ENCODE data around the gene MAGI3.

The MAGI3 gene

GRCh38 chr1:113390871-113391648, 745 bp downstream of the MAGI3 start:
- Histone ChIP-seq H3K4me3 (ENCODE audit: control insufficient read depth in 1 of 7, extremely low read depth in 1 of 7, insufficient read depth in 4 of 7, low read depth in 2 of 7, low read length in 6 of 7) (peak overlapping the region; percentile 64 to 90 (median 82)), H3K9me3 (ENCODE audit: control extremely low read depth in 1 of 5, control insufficient read depth in 4 of 5, insufficient read depth in 2 of 5, low read depth in 1 of 5, low read length in 4 of 5) (peaks cover 0 to 3% (median 0%) of the 10 kb centered on the region in 5 experiments), H3K4me1 (ENCODE audit: control extremely low read depth in 1 of 4, control insufficient read depth in 4 of 4, insufficient read depth in 4 of 4, low read length in 3 of 4) (peaks cover 8 to 28% (median 26%) of the 10 kb centered on the region in 4 experiments), H3K27me3 (replicated peaks in 2 of 5; ENCODE audit: control insufficient read depth in 4 of 5, insufficient read depth in 5 of 5, low read length in 4 of 5) (peaks cover 0 to 46% (median 19%) of the 10 kb centered on the region in 5 experiments), H3K27ac (ENCODE audit: insufficient read depth in 1 of 2, low read depth in 1 of 2, low read length in 2 of 2, poor library complexity in 1 of 2, severe bottlenecking in 2 of 2) (no peak overlapping the region), H3K36me3 (ENCODE audit: control insufficient read depth in 4 of 4, insufficient read depth in 4 of 4, low read length in 3 of 4) (no peaks in the 10 kb centered on the region)
- DNase-seq: peak in 2 of 3 donors; percentile 31 to 46
- WGBS (ENCODE audit: insufficient coverage): under 1% methylated on average over 74 of the region's 74 CpGs
- POLR2A ChIA-PET: interaction anchor here (0.6 kb wide), 1 partner anchor 421 kb away, joined by 3 read pairs; the partner anchor contains the start of gene RSBN1
- CTCF ChIA-PET: interaction anchor here (1.6 kb wide), 1 partner anchor 9 kb away, joined by 3 read pairs; no protein-coding TSS in a partner anchor

GRCh38 chr1:113391649-113392271, 1.4 kb downstream of the MAGI3 start:
- WGBS (ENCODE audit: insufficient coverage): 30% methylated on average over 8 of the region's 9 CpGs
- ChIA-PET POLR2A (interaction anchor here (0.6 kb wide), 1 partner anchor 421 kb away, joined by 3 read pairs; the partner anchor contains the start of gene RSBN1), CTCF (interaction anchor here (1.6 kb wide), 1 partner anchor 9 kb away, joined by 3 read pairs; no protein-coding TSS in a partner anchor)
- Histone ChIP-seq H3K9me3 (ENCODE audit: control extremely low read depth in 1 of 5, control insufficient read depth in 4 of 5, insufficient read depth in 2 of 5, low read depth in 1 of 5, low read length in 4 of 5) (peaks cover 0 to 3% (median 0%) of the 10 kb centered on the region in 5 experiments), H3K27ac (ENCODE audit: insufficient read depth in 1 of 2, low read depth in 1 of 2, low read length in 2 of 2, poor library complexity in 1 of 2, severe bottlenecking in 2 of 2) (no peak overlapping the region), H3K4me1 (ENCODE audit: control extremely low read depth in 1 of 4, control insufficient read depth in 4 of 4, insufficient read depth in 4 of 4, low read length in 3 of 4) (peaks cover 8 to 28% (median 26%) of the 10 kb centered on the region in 4 experiments), H3K27me3 (replicated peaks in 2 of 5; ENCODE audit: control insufficient read depth in 4 of 5, insufficient read depth in 5 of 5, low read length in 4 of 5) (peaks cover 0 to 53% (median 23%) of the 10 kb centered on the region in 5 experiments), H3K36me3 (ENCODE audit: control insufficient read depth in 4 of 4, insufficient read depth in 4 of 4, low read length in 3 of 4) (no peaks in the 10 kb centered on the region), H3K4me3 (ENCODE audit: control insufficient read depth in 1 of 7, extremely low read depth in 1 of 7, insufficient read depth in 4 of 7, low read depth in 2 of 7, low read length in 6 of 7) (peak overlapping the region in 6 of 7 experiments; percentile 79 to 90 (median 83))
- DNase-seq: peak in 1 of 3 donors; percentile 19

GRCh38 chr1:113392541-113393128, 2.3 kb downstream of the MAGI3 start:
- H3K36me3 ChIP-seq (ENCODE audit: control insufficient read depth in 4 of 4, insufficient read depth in 4 of 4, low read length in 3 of 4): no peaks in the 10 kb centered on the region
- no peak for DNase-seq
- no peak overlapping the region for H3K27ac ChIP-seq (ENCODE audit: insufficient read depth in 1 of 2, low read depth in 1 of 2, low read length in 2 of 2, poor library complexity in 1 of 2, severe bottlenecking in 2 of 2)
- H3K4me1 ChIP-seq (ENCODE audit: control extremely low read depth in 1 of 4, control insufficient read depth in 4 of 4, insufficient read depth in 4 of 4, low read length in 3 of 4): peaks cover 8 to 28% (median 26%) of the 10 kb centered on the region in 4 experiments
- no CpG with 5 or more reads among the region's 3 CpGs for WGBS (ENCODE audit: insufficient coverage)
- H3K4me3 ChIP-seq (ENCODE audit: control insufficient read depth in 1 of 7, extremely low read depth in 1 of 7, insufficient read depth in 4 of 7, low read depth in 2 of 7, low read length in 6 of 7): no peak overlapping the region
- H3K9me3 ChIP-seq (ENCODE audit: control extremely low read depth in 1 of 5, control insufficient read depth in 4 of 5, insufficient read depth in 2 of 5, low read depth in 1 of 5, low read length in 4 of 5): peaks cover 0 to 3% (median 0%) of the 10 kb centered on the region in 5 experiments
- ChIA-PET POLR2A (no interaction called here), CTCF (interaction anchor here (1.0 to 1.6 kb wide), 2 partner anchors 10 to 11 kb away, joined by 3 read pairs; no protein-coding TSS in a partner anchor)
- peaks cover 0 to 60% (median 27%) of the 10 kb centered on the region in 5 experiments for H3K27me3 ChIP-seq (replicated peaks in 2 of 5; ENCODE audit: control insufficient read depth in 4 of 5, insufficient read depth in 5 of 5, low read length in 4 of 5)

- POLR2A ChIA-PET: no interaction called here
- no peaks in the 10 kb centered on the region for H3K9me3 ChIP-seq (ENCODE audit: control extremely low read depth in 1 of 5, control insufficient read depth in 4 of 5, insufficient read depth in 2 of 5, low read depth in 1 of 5, low read length in 4 of 5)
- CTCF ChIA-PET: no interaction called here
- DNase-seq: no peak
- H3K4me3 ChIP-seq (ENCODE audit: control insufficient read depth in 1 of 7, extremely low read depth in 1 of 7, insufficient read depth in 4 of 7, low read depth in 2 of 7, low read length in 6 of 7): no peak overlapping the region
- H3K27me3 ChIP-seq (replicated peaks in 2 of 5; ENCODE audit: control insufficient read depth in 4 of 5, insufficient read depth in 5 of 5, low read length in 4 of 5): peaks cover 0 to 64% (median 27%) of the 10 kb centered on the region in 5 experiments
- no peaks in the 10 kb centered on the region for H3K36me3 ChIP-seq (ENCODE audit: control insufficient read depth in 4 of 4, insufficient read depth in 4 of 4, low read length in 3 of 4)
- 81% methylated on average over 3 of the region's 4 CpGs for WGBS (ENCODE audit: insufficient coverage)
- H3K4me1 ChIP-seq (ENCODE audit: control extremely low read depth in 1 of 4, control insufficient read depth in 4 of 4, insufficient read depth in 4 of 4, low read length in 3 of 4): peaks cover 5 to 20% (median 18%) of the 10 kb centered on the region in 4 experiments
- no peak overlapping the region for H3K27ac ChIP-seq (ENCODE audit: insufficient read depth in 1 of 2, low read depth in 1 of 2, low read length in 2 of 2, poor library complexity in 1 of 2, severe bottlenecking in 2 of 2)
These were observed 3.9 kb downstream of the MAGI3 start for GRCh38 chr1:113394043-113394862.

GRCh38 chr1:113394863-113395259, 4.5 kb downstream of the MAGI3 start:
- Histone ChIP-seq H3K27ac (ENCODE audit: insufficient read depth in 1 of 2, low read depth in 1 of 2, low read length in 2 of 2, poor library complexity in 1 of 2, severe bottlenecking in 2 of 2) (no peak overlapping the region), H3K27me3 (replicated peaks in 2 of 5; ENCODE audit: control insufficient read depth in 4 of 5, insufficient read depth in 5 of 5, low read length in 4 of 5) (peaks cover 0 to 64% (median 27%) of the 10 kb centered on the region in 5 experiments), H3K4me1 (ENCODE audit: control extremely low read depth in 1 of 4, control insufficient read depth in 4 of 4, insufficient read depth in 4 of 4, low read length in 3 of 4) (peaks cover 2 to 14% (median 12%) of the 10 kb centered on the region in 4 experiments), H3K9me3 (ENCODE audit: control extremely low read depth in 1 of 5, control insufficient read depth in 4 of 5, insufficient read depth in 2 of 5, low read depth in 1 of 5, low read length in 4 of 5) (no peaks in the 10 kb centered on the region), H3K36me3 (ENCODE audit: control insufficient read depth in 4 of 4, insufficient read depth in 4 of 4, low read length in 3 of 4) (no peaks in the 10 kb centered on the region), H3K4me3 (ENCODE audit: control insufficient read depth in 1 of 7, extremely low read depth in 1 of 7, insufficient read depth in 4 of 7, low read depth in 2 of 7, low read length in 6 of 7) (no peak overlapping the region)
- no peak for DNase-seq
- WGBS (ENCODE audit: insufficient coverage): no CpG with 5 or more reads among the region's 1 CpG
- ChIA-PET POLR2A (no interaction called here), CTCF (no interaction called here)

GRCh38 chr1:113396102-113396501, 5.8 kb downstream of the MAGI3 start:
- WGBS (ENCODE audit: insufficient coverage): no CpG with 5 or more reads among the region's 2 CpGs
- H3K36me3 ChIP-seq (ENCODE audit: control insufficient read depth in 4 of 4, insufficient read depth in 4 of 4, low read length in 3 of 4): no peaks in the 10 kb centered on the region
- ChIA-PET POLR2A (no interaction called here), CTCF (interaction anchor here (0.9 kb wide), 1 partner anchor 256 kb away, joined by 4 read pairs; no protein-coding TSS in a partner anchor)
- DNase-seq: no peak
- H3K27me3 ChIP-seq (replicated peaks in 2 of 5; ENCODE audit: control insufficient read depth in 4 of 5, insufficient read depth in 5 of 5, low read length in 4 of 5): peaks cover 0 to 63% (median 26%) of the 10 kb centered on the region in 5 experiments
- no peak overlapping the region for H3K4me3 ChIP-seq (ENCODE audit: control insufficient read depth in 1 of 7, extremely low read depth in 1 of 7, insufficient read depth in 4 of 7, low read depth in 2 of 7, low read length in 6 of 7)
- peaks cover 2 to 11% (median 7%) of the 10 kb centered on the region in 4 experiments for H3K4me1 ChIP-seq (ENCODE audit: control extremely low read depth in 1 of 4, control insufficient read depth in 4 of 4, insufficient read depth in 4 of 4, low read length in 3 of 4)
- H3K9me3 ChIP-seq (ENCODE audit: control extremely low read depth in 1 of 5, control insufficient read depth in 4 of 5, insufficient read depth in 2 of 5, low read depth in 1 of 5, low read length in 4 of 5): no peaks in the 10 kb centered on the region
- H3K27ac ChIP-seq (ENCODE audit: insufficient read depth in 1 of 2, low read depth in 1 of 2, low read length in 2 of 2, poor library complexity in 1 of 2, severe bottlenecking in 2 of 2): no peak overlapping the region

All from common myeloid progenitor, CD34-positive (primary cell).